ENCODE measurements around the gene BLTP3B.
A peak's percentile ranks its signal among the peaks of the same experiment; 100 is the strongest.
"Not testable (repeated sequence)": the region's sequence is repeated elsewhere in the genome, so short reads cannot be mapped to it uniquely, and the experiment has no call there.

The BLTP3B gene

GRCh38 chr12:100142851-100143559, at the start of gene BLTP3B:
BLTP3B (minus strand) TSS chr12:100142874; CDS start chr12:100142635, 239 bp downstream.
- Histone ChIP-seq H3K4me3 (ENCODE audit: low read depth, low read length) (peak within 1 kb of the TSS; percentile 82), H3K27ac (peak within 1 kb of the TSS; percentile 96), H3K27me3 (ENCODE audit: control insufficient read depth, insufficient read depth, low read length) (no peaks in the 10 kb centered on the region), H3K4me1 (no peaks in the 10 kb centered on the region), H3K4me2 (ENCODE audit: low read length) (peak within 1 kb of the TSS; percentile 82), H2AFZ (peak within 1 kb of the TSS; percentile 98), H3K36me3 (ENCODE audit: control insufficient read depth, insufficient read depth, low read length) (no peaks in the 10 kb centered on the region), H3K9me3 (ENCODE audit: control insufficient read depth, low read length) (no peaks in the 10 kb centered on the region), H3K9ac (peak within 1 kb of the TSS; percentile 92), H3K79me2 (peaks cover 10% of the 10 kb centered on the region)
- no peak for TF ChIP-seq CTCF (IDR thresholded peaks at IDR 0.05)

GRCh38 chr12:100189636-100190394, 47.1 kb upstream of the BLTP3B start:
- Histone ChIP-seq H3K4me1 (no peaks in the 10 kb centered on the region), H2AFZ (no peak overlapping the region), H3K27me3 (ENCODE audit: control insufficient read depth, insufficient read depth, low read length) (no peaks in the 10 kb centered on the region), H3K9me3 (ENCODE audit: control insufficient read depth, low read length) (no peaks in the 10 kb centered on the region), H3K36me3 (ENCODE audit: control insufficient read depth, insufficient read depth, low read length) (no peaks in the 10 kb centered on the region), H3K9ac (no peak overlapping the region), H3K79me2 (peaks cover 4% of the 10 kb centered on the region), H3K4me3 (ENCODE audit: low read depth, low read length) (no peak overlapping the region), H3K27ac (no peak overlapping the region), H3K4me2 (ENCODE audit: low read length) (no peak overlapping the region)
- no peak for TF ChIP-seq CTCF (IDR thresholded peaks at IDR 0.05)

GRCh38 chr12:100188888-100189635, 46.4 kb upstream of the BLTP3B start:
- not testable (repeated sequence) for H3K9ac ChIP-seq; H3K9me3 ChIP-seq (ENCODE audit: control insufficient read depth, low read length); H3K4me2 ChIP-seq (ENCODE audit: low read length); H2AFZ ChIP-seq; H3K79me2 ChIP-seq; H3K27ac ChIP-seq; H3K36me3 ChIP-seq (ENCODE audit: control insufficient read depth, insufficient read depth, low read length); H3K4me3 ChIP-seq (ENCODE audit: low read depth, low read length); H3K4me1 ChIP-seq; H3K27me3 ChIP-seq (ENCODE audit: control insufficient read depth, insufficient read depth, low read length)

GRCh38 chr12:100187857-100188519, 45.3 kb upstream of the BLTP3B start:
- no peak for TF ChIP-seq CTCF (IDR thresholded peaks at IDR 0.05)
- H3K27me3 ChIP-seq (ENCODE audit: control insufficient read depth, insufficient read depth, low read length), result no peaks in the 10 kb centered on the region
- peaks cover 4% of the 10 kb centered on the region for H3K79me2 ChIP-seq
- H3K4me1 ChIP-seq, result no peaks in the 10 kb centered on the region
- no peak overlapping the region for H3K4me2 ChIP-seq (ENCODE audit: low read length)
- H3K9ac ChIP-seq, result no peak overlapping the region
- no peak overlapping the region for H3K27ac ChIP-seq
- H3K4me3 ChIP-seq (ENCODE audit: low read depth, low read length), result no peak overlapping the region
- H2AFZ ChIP-seq, result no peak overlapping the region
- H3K36me3 ChIP-seq (ENCODE audit: control insufficient read depth, insufficient read depth, low read length), result no peaks in the 10 kb centered on the region
- no peaks in the 10 kb centered on the region for H3K9me3 ChIP-seq (ENCODE audit: control insufficient read depth, low read length)

GRCh38 chr12:100187068-100187467, 44.4 kb upstream of the BLTP3B start:
- no peak overlapping the region for H3K4me2 ChIP-seq (ENCODE audit: low read length)
- no peaks in the 10 kb centered on the region for H3K4me1 ChIP-seq
- H3K27ac ChIP-seq, result no peak overlapping the region

More at GRCh38 chr12:100187068-100187467, 44.4 kb upstream of the BLTP3B start:
- Histone ChIP-seq H3K27me3 (ENCODE audit: control insufficient read depth, insufficient read depth, low read length) (no peaks in the 10 kb centered on the region), H3K9ac (no peak overlapping the region), H3K4me3 (ENCODE audit: low read depth, low read length) (no peak overlapping the region), H3K36me3 (ENCODE audit: control insufficient read depth, insufficient read depth, low read length) (no peaks in the 10 kb centered on the region), H3K9me3 (ENCODE audit: control insufficient read depth, low read length) (no peaks in the 10 kb centered on the region), H3K79me2 (peaks cover 4% of the 10 kb centered on the region), H2AFZ (no peak overlapping the region)
- no peak for TF ChIP-seq CTCF (IDR thresholded peaks at IDR 0.05)
